Bone marrow (tissue), 2 donors: Measurements from ENCODE around the gene FOXP2.
"Not testable (repeated sequence)": the region's sequence is repeated elsewhere in the genome, so short reads cannot be mapped to it uniquely, and the experiment has no call there.

Source experiments
- DNase-seq, 2 donors: peaks; one replicate each; lab custom pipeline; 2025; lab: John Stamatoyannopoulos, UW

The FOXP2 gene

GRCh38 chr7:114422507-114423501 lies 8.2 kb downstream of the FOXP2 start:
- DNase-seq: no peak

DNA sequence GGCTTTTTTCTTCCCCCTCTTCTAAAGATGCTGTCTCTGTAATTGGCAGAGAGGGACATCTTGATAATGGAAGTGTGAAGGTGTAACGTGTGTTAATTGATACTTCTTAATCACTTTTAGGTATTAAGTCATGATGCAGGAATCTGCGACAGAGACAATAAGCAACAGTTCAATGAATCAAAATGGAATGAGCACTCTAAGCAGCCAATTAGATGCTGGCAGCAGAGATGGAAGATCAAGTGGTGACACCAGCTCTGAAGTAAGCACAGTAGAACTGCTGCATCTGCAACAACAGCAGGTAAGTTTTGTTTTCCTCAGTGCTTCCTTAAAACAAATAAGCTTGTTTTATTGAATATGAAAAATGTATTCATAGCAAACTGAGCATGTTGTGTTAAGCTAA lies 11.8 kb downstream of the FOXP2 start:
- no peak for DNase-seq

DNA sequence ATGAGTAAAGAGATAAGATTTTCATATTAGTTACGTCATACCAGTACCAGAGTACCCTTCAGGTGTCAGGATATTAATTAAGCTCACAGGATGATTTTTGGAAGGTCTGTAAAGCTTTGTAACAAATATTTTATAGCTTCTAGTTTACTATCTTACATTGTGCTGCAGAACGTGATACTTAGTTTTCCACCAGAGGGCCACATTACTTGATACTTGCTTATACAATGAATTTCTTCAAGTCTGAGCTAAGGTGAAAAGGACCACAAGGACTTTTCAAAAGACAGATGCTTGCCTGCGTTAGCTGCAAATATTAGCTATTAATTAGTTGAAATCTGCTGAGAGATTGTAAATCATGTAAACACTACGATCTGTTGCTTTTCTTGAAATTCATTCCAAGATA lies 12.2 kb downstream of the FOXP2 start:
- DNase-seq: no peak

- DNase-seq: no peak
Measured at GRCh38 chr7:114428211-114428610, 13.6 kb downstream of the FOXP2 start.

- DNase-seq: no peak
Measured at GRCh38 chr7:114431189-114431588, 16.6 kb downstream of the FOXP2 start.

- no peak for DNase-seq
Measured at GRCh38 chr7:114432061-114432460, 17.4 kb downstream of the FOXP2 start.

DNA sequence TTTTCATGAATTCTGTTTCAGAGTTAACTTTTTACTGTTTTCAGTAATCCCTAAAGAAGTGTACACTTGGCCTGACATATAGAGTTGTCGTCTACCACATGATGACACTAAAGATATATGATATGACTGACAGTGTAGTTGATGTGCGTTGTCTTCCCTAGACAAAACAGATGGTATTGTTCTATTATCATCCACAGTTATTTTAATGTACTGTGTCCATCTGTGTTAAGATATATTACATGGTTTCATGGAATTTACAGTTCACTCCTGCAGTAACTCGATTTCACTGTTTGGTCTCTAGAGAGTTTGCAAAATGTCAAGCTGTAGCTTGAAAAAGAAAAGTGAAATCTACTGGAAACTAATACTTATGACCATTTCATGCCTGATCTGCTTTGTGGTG lies 18.1 kb downstream of the FOXP2 start:
- no peak for DNase-seq

- DNase-seq: no peak
Measured at GRCh38 chr7:114439581-114439980, 25.0 kb downstream of the FOXP2 start.

DNA sequence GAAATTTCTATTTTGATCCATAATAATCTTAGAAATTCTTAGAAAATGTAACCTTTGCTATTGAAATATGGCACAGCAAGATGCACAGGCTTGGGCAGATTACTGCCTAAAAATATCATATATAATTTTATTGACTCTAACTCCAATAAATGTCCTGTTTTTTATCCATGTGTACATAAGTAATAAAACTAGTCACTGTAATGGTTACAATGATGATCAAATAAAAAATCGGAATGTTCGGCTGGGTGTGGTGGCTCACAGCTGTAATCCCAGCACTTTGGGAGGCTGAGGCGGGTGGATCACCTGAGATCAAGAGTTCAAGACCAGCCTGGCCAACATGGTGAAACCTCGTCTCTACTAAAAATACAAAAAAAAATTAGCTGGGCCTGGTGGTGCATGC lies 26.3 kb downstream of the FOXP2 start:
- DNase-seq: not testable (repeated sequence)

DNA sequence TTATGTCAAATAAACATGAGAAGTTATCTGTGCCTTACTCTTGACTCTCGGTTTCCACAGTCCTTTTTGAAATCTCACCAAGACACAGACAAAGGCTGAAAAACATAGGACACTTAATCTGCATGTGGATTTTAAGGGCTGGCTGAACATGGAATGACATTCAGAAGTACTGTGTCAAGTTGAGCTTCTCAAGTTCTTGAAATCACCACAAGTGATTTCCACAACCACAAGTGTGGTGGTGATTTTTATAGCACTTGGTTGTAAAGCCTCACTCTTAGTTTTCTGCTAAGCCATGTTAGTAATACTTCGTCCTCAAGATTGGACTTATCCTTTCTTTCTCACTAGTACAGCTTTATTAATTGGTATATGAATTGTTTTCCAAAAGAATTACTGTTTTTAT lies 29.6 kb downstream of the FOXP2 start:
- DNase-seq: no peak

DNA sequence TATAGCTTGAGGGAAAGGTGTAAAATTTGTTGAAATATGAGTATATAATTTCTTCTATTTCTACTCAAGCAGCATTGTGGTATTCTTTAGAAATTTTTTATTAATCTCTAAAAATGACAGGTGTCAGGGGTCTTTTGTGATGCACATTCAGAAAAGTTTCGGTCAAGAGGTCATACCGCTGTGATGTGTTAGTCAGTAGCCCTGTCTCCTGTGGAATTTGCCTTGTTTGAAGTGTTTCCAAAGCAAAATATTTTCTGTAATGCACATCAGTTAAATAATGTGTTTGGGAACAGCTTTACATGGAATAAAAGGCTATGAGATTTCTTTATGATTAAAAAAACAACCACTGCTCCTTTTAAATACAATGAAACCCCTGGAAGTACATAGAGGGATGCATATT lies 35.8 kb downstream of the FOXP2 start:
- no peak for DNase-seq

GRCh38 chr7:114459574-114459973 lies 45.0 kb downstream of the FOXP2 start:
- no peak for DNase-seq

GRCh38 chr7:114460021-114460420 lies 45.4 kb downstream of the FOXP2 start:
- no peak for DNase-seq

- no peak for DNase-seq
Measured at GRCh38 chr7:114466917-114467316, 52.3 kb downstream of the FOXP2 start.

DNA sequence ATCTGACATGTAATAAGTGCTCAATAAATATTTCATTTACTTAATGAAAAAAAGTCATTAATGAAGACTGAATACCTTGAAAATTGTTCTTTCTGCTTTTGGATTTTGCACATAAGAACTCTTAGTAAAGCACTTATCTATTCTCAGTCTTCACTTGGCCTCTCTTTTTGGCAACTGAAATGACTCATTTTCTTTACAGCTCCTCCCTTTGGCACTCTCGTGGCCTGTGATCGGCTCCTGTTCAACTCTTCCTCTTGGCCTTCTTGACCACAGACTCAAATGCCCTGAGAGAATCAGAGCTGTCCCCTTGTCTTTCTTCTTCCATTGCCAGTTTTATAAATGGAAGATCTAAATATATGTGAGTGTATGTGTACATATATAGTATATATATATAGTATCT lies 54.2 kb downstream of the FOXP2 start:
- DNase-seq: no peak

- DNase-seq: no peak
Measured at GRCh38 chr7:114472896-114473512, 58.4 kb downstream of the FOXP2 start.

- DNase-seq: no peak
Measured at GRCh38 chr7:114478384-114478783, 63.8 kb downstream of the FOXP2 start.

- DNase-seq: no peak
Measured at GRCh38 chr7:114481999-114482398, 67.4 kb downstream of the FOXP2 start.

DNA sequence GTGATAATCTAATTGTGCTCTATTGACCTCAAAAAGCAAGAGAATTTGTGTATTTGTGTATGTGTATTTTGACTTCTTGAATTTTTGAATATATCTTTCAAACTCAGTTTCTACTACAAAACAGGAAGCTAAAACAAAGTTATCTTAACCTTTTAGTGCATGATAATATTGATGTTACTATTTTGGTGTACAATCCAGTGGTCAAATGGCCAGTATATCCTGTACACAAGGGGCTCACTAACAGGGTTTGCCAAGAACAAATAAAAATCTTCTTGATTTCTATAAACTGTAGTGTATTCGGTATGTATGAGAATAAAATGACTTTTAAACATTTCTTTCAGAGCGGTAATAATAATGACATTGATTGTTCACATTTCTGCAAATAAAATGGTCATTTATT lies 69.6 kb downstream of the FOXP2 start:
- DNase-seq: no peak

DNA sequence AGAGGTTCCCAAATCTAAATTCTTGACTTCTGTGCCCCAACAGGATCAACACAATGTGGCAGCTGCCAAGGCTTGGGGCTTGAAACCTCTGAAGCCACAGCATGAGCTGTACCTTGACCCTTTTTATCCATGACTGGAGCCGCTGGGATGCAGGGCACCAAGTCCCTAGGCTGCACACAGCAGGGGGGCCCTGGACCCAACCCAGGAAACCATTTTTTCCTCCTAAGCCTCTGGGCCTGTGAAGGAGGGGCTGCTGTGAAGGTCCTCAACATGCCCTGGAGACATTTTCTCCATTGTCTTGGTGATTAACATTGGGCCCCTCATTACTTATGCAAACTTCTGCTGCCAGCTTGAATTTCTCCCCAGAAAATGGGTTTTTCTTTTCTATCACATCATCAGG lies 72.6 kb downstream of the FOXP2 start:
- DNase-seq: no peak

DNA sequence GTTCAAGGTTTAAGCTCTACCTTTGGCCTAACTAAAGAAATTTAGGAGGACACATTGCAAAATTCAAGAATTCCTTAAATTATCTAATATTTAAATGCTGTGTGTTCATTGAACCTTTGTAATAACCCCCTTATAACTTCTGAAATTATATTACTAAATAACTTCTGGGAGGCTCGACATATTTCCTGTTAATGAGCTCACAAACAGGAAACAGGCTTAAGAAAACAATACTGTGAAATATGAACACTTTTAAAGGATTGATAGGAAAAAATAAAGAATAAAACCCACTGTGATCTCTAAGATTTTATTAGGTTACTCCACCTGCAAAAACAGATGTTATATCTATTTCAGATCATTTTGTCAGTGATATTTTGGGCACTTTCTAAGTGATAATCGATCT lies 74.1 kb downstream of the FOXP2 start:
- DNase-seq: no peak

GRCh38 chr7:114497491-114497890 lies 82.9 kb downstream of the FOXP2 start:
- not testable (repeated sequence) for DNase-seq

DNA sequence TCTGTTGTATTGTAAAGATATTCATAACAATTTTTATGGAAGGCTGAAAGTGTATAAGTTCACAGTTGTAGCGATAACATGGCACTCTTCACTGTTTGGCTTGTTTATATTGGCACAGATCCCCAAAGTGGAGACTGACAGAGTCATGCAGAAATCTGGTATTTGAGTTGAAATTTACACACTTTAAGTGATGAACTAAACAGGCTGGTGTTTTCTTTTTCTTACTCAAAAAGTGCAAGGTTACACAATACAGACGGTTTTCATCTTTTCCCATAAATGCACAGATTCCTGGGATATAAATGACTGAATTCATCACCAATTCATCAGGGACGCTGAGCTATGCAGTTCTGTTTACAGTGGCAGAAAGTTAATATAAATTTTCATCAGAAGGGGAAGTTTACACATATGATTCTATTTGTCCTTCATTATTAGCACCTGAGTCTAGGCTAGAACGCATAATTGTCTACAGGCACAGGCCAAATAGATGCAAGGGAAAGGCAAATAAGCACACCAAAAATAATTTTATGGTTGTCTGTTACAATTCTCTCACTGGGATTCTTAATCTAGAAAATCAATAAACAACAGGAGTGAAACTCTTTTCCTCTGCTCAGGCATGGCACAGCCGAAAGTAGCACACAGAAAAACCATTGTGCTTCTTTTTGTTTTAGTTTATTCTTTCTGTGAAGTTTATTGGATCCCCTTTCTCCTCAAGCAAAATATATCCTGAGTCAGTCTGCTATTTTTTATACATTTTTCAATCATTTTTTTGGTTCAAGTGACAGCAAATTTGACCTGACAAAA lies 88.0 kb downstream of the FOXP2 start:
- no peak for DNase-seq
